Skin of body (tissue), 2 donors: ENCODE results near the gene PDE4D. TPM values are rescaled to one million over a fixed set of nuclear protein-coding genes. Genes with fewer than 3 reads are reported as not detected.

ENCODE experiments used
- DNase-seq: peaks from one replicate; lab custom pipeline; 2025; lab: John Stamatoyannopoulos, UW
- total RNA-seq: library from RNA; depleted of rRNA; stranded (reverse); fragments of >200 nt; gene quantifications from one replicate; pipeline ENCODE4 v1.2.3, GENCODE V29; 2014

PDE4D gene
- total RNA-seq, 1 donor from 2014 or later, result 39.7 TPM

- peak; percentile 29 for DNase-seq
Measured at GRCh38 chr5:59126016-59126707, 767.4 kb downstream of the PDE4D start.

GRCh38 chr5:59125011-59125961 is 768.2 kb downstream of the PDE4D start:
- peak; percentile 58 for DNase-seq

- no peak for DNase-seq
Measured at GRCh38 chr5:59123595-59124561, 769.6 kb downstream of the PDE4D start.

DNA sequence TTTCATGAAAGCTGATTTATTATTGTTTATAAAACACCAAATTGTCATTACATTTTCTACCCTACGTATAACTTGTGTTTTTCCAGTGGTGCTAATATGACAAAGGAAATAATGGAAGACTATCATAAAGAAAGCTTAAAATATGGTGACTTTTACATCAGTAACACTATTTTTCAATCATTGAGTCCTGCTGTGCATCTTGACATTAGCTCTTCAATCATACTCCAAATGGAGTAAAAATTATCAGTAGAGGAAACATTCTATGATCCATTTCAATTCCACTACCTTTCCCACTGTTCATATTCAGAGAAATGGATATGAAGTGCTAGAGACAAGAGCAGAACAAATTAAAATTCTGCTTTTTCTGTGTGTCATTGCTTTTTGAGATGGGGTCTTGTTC is 774.0 kb downstream of the PDE4D start:
- DNase-seq, result no peak

DNA sequence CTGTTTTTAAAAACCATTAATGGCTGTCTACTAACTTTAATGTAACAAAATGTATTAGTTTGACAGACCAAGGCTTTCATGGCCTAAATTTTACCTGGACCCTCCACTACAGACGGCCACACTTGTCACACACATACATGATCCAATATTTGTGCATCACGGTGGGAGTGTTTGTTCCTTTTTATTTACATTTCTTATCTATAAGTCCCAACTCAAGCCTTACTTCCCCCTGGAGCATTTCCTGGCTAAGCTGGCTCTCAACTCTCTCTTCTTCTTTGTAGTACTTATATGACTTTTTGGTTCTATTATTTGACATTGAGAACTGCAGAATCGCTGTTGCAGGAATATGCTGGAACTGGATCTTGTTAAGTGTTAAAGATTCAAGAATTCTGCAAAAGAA is 776.2 kb downstream of the PDE4D start:
- no peak for DNase-seq

GRCh38 chr5:59116231-59116865 is 777.2 kb downstream of the PDE4D start:
- no peak for DNase-seq

DNA sequence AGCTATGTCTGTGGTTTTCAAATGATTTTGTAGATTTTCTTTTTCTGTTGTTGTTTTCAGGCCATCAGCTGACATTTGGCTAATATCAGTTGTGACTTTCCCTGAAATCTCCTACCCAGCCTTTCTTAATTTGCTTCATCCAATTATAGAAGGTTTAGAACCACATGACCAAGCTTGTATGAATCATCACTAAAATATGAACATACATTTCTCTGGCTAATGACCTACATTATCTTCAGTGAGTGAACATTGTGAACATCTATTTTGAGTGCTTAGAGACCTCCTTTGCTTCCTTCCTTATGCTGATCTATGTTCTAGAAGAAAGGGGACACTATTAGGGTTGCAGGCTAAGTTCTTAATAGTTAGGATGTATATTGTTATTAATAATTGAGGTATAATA is 778.2 kb downstream of the PDE4D start:
- no peak for DNase-seq

- no peak for DNase-seq
Measured at GRCh38 chr5:59109383-59109782, 784.1 kb downstream of the PDE4D start.

DNA sequence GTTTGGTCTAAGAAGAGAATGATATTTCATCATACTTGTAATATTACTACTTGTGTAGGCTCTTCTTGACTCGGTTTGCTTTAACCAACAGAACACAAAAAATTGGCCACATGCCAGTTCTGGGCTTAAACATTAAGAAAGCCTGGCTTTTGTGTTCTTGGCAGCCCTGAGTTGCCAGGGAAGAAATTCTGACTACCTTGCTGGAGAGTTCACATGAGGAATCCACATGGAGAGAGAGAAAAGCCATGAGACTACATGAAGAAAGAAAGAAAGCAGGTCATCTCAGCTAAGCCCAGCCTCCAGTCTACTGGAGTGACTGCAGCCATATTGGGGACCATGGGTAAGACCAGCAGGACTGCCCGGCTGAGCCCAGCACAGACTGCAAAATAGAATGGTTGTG is 785.8 kb downstream of the PDE4D start:
- DNase-seq, result no peak

GRCh38 chr5:59104400-59105127 is 789.0 kb downstream of the PDE4D start:
- DNase-seq, result no peak

- DNase-seq, result no peak
Measured at GRCh38 chr5:59103303-59103702, 790.2 kb downstream of the PDE4D start.

DNA sequence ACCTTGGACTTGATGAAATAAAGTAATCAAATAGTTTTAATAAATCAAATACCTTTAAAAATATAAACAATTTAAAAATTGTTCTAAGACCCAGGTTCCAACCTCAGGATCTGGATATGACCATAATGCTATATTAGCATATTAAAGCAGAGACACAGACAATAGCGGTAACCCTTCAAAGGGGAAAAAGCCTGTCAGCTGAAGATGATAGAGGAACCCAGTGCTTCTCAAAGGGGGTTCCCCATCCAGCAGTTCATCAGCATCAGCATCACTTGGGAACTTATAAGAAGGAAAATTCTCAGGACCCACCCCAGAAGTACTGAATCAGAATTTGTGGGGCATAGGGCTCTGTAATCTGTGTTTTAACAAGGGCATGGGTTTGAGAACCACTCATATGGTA is 791.1 kb downstream of the PDE4D start:
- DNase-seq, result no peak

- no peak for DNase-seq
Measured at GRCh38 chr5:59100875-59101274, 792.7 kb downstream of the PDE4D start.

- no peak for DNase-seq
Measured at GRCh38 chr5:59099995-59100345, 793.6 kb downstream of the PDE4D start.

- no peak for DNase-seq
Measured at GRCh38 chr5:59099270-59099994, 794.1 kb downstream of the PDE4D start.

GRCh38 chr5:59098743-59099142 is 794.8 kb downstream of the PDE4D start:
- DNase-seq, result no peak

DNA sequence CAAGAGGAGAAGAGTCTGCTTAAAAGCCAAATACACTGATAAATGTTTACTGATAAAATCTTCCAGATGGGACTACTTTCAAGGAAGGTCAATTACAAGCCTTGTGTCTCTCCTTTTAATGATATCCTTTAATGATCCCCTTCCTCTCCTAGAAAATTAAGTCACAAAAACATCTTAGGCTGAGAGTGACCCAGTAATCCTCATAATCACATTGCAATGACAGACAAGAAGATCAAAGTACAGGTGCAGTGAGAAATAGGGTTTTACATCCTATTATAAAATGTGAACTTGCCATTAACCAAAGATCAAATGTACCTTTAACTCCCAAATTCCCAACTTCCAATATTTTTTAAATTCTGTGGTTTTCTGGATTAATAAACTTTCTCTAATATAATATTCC is 795.8 kb downstream of the PDE4D start:
- DNase-seq, result no peak

DNA sequence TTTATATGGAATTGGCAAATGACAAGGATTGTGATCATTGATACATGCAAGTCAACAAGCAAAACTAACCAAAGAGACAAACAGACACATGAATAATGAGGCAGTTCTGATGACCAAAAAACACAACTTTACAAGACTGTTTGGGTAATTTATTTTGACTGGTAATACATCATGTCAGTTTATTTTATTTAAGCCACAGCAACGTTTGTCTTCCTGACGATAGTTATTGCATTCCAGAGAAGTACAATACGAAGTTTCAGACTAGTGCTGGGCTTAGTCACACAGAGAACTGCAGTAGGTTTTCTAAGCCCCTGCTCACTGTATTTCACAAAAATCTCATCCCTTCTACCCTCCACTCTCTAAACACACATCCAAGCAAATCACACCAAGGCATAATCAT is 796.4 kb downstream of the PDE4D start:
- no peak for DNase-seq

DNA sequence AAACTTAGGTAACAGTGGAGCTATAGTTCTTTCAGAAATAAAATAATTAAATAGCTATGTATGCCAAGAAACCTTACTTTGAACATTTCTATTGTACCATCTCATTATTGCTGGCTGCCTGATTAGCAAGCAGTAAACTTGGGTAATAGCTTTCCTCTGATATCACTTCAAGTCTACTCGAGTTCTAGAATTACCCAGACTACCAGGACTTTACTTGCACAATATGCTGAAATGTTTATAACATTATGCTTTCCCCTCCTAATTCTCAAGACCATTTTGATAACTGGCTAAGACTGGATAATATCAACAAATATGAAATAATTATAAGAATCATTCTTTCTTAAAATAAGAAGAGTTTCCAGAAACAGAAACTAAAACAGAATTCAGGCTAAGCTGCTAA is 798.0 kb downstream of the PDE4D start:
- DNase-seq, result no peak

GRCh38 chr5:59094864-59095263 is 798.7 kb downstream of the PDE4D start:
- DNase-seq, result no peak
